GM19455 (cell line): ENCODE data around the gene TNFRSF18.
"Not testable (repeated sequence)": the region's sequence is repeated elsewhere in the genome, so short reads cannot be mapped to it uniquely, and the experiment has no call there.

Experiments used
- ATAC-seq: cut with Tn5 transposase; IDR thresholded peaks from one replicate; pipeline ENCODE4 v1.9.1; 2021; ENCODE audit not compliant: unreplicated experiment

TNFRSF18 gene, protein sequence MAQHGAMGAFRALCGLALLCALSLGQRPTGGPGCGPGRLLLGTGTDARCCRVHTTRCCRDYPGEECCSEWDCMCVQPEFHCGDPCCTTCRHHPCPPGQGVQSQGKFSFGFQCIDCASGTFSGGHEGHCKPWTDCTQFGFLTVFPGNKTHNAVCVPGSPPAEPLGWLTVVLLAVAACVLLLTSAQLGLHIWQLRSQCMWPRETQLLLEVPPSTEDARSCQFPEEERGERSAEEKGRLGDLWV

DNA sequence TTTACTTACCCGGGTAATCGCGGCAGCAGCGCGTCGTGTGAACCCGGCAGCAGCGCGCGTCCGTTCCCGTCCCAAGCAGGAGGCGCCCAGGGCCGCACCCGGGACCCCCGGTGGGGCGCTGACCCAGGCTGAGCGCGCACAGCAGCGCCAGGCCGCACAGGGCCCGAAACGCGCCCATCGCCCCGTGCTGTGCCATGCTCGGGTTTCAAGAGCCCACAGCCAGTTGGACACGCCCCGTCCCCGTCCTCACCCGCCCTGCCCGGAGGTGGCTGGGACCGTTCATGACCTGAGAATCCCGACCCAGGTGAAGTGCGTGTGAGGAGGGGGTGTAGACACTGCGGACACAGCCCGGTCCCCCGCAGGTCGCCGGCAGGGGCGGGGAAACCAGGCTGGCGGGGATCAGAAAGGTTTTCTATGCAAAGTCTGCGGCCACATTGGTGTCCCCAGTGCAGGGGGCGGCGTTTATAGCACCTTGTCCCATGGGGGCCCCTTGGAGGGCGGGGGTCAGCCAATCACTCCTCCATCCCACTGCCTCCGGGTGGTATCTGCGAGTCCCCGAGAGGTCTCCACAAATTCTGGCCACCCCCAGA, at the start of gene TNFRSF18:
TSS of gene TNFRSF18 (minus strand) at position 217 of the 590 bp plus-strand sequence. CDS start at position 196, 21 bp downstream.
- no peak for ATAC-seq

DNA sequence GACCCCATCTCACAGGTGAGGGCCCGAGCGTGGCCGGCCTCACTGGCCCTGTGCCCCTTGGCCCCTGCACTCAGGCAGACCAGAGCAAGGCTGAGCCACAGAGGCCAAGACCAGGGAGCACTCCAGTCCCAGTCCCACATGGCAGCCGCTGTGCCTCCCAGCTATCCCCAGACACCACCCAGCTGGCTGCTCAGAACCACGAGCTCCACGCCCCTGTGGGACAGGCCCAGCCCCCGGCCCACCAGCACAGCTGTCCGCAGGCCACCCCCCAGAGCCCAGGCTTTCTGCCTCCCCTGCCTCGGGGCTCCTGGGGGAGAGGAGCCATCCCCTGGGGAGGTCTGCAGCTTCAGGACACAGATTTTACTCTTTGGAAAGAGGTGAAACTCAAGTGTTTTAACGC, 49.2 kb upstream of the TNFRSF18 start:
- no peak for ATAC-seq

DNA sequence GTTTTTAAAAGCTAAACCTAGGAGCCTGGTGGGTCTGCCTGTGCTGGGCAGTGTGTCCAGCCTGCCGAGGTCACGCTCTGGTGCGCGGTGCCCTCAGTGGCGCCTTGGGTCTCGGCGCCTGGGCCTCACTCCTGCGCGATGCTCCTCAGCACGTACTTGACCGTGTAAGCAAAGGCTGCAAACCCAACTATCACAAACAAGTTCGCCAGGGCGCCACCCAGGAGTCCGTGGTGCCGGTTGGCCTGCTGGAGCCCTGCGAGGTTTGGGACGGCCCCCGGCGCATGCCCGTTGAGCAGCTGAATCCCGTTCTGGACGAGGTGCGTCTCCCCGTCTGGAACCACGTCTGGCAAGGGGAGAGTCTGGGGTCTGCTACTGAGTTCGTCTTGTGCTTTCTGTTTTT, 48.7 kb upstream of the TNFRSF18 start:
- no peak for ATAC-seq

DNA sequence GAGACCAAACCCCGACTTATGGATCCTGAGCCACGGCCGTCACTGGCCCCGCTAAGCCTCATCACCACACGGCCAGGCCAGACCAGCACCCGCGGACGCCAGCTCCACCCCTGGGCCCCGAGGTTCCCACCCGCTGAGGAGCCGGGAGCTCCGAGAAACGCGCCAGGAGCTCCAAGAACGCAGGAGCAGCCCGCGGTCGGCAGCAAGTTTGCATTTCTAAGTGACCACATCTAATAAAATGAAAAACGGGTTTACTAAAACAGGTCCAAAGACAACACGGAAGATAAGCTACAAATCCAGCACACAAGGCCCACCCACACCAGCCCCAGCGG, 48.2 kb upstream of the TNFRSF18 start:
- ATAC-seq = no peak

DNA sequence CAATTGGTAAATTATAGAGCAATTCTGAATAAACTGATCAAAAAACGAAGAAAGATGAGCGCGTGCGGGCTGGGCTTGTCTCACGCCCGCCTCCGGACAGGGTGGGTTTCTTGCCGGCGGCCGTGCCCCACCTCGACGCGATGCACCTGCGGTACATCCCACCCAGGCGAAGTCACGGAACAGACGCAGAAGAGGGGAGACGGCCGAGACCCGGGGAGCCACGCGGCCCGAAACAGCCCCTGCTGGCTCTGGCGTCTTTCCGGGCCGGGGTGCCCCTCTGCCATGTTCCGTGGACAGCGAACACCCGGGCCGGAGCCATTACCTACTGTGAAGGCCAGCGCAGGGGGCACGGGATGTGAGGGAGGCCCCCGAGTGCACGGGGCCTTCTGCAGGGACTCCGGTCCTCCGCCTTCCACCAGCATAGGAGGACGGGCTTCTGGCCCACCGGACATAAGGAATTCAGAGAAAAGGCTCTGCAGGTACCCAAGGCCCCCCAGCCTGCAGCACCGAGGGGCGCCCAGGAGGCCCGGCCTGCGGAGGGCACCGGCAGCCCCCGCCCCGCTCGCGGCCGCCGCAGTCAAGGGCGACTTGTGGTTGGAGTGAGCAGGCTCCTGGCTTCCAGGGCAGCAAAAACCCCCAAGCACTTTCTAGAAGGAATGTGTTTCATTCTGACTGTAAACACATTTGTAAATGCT, 47.7 kb upstream of the TNFRSF18 start:
- no peak for ATAC-seq

DNA sequence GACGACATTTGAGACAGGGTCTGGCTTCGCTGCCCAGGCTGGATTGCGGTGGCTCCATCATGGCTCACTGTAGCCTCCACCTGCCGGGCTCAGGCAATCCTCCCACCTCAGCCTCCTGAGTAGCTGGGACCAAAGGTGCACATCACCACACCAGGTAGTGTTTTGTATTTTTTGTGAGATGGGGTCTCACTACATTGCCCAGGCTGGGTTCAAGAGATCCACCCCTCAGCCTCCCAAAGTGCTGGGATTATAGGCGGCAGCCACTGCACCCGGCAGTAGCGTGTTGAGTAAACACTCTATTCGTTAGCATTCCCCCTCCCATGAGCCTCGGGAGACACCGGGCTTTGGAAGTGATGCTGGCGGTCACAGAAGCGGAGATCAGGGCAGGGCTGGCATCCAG, 46.9 kb upstream of the TNFRSF18 start:
- no peak for ATAC-seq

DNA sequence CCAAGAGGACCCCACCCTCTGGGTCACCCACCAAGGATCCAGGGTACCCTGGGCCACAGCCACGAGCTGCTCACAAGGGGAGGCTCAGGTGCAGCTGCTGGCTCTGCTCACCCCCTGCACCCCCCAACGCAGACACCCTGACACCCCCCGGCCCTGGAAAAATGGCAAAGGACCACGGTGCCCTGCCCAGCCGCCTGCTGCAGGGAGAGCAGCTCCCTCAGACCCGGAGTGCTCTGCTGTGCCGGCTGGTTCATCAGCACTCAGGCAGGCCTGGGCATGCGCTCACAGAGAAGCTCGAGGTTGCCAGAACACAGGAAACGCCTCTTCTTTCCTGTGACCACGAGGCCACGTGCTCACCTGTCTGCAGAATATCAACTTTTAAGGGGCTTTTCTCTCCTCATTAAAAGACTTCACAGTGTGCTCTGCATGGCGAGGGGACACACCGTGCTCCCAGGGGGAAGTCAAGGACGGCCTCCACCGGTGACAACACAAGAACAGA, 44.4 kb upstream of the TNFRSF18 start:
- ATAC-seq = no peak

DNA sequence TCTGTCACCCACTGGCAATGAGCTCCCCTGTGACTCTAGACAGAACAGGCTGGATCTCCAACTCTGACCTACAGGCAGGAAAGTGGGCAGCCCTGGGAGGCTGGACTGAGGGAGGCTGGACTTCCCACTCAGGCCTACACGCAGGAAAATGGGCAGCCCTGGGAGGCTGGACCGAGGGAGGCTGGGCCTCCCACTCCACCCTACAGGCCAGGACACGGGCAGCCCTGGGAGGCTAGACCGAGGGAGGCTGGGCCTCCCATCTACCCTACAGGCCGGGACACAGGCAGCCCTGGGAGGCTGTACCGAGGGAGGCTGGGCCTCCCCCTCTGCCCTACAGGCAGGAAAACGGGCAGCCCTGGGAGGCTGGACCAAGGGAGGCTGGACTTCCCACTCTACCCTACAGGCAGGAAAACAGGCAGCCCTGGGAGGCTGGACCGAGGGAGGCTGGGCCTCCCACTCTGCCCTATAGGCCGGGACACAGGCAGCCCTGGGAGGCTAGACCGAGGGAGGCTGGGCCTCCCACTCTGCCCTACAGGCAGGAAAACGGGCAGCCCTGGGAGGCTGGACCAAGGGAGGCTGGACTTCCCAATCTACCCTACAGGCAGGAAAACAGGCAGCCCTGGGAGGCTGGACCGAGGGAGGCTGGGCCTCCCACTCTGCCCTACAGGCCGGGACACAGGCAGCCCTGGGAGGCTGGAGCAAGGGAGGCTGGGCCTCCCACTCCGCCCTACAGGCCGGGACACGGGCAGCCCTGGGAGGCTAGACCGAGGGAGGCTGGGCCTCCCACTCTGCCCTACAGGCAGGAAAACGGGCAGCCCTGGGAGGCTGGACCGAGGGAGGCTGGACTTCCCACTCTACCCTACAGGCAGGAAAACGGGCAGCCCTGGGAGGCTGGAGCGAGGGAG, 41.9 kb upstream of the TNFRSF18 start:
- not testable (repeated sequence) for ATAC-seq

DNA sequence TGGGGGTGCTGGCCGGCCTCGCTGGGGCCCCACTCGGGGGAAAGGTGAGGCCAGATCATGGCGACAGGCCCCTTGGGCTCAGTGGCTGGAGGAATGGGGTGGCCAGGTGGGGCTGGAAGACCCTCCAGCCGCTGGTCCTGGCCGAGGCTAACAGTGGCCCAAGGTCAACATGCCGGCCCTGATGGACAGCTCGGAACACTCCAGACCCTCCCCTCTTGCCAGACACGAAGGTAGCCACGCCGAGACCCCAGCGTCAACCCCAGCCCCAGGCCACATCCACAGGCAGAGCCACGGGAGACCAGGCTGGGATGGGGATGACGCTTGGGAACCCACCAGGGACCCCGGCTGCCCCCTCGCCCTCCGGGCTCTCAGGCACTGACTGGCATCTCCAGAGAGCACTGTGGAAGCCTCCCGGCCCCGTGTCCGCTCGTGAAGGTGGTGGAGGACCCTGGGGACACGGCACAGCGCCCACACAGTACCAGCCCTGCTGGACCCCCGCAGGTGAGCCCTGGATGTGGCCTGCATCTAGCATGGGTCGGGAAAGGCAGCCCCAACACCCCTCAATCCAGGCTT, 41.0 kb upstream of the TNFRSF18 start:
- no peak for ATAC-seq

DNA sequence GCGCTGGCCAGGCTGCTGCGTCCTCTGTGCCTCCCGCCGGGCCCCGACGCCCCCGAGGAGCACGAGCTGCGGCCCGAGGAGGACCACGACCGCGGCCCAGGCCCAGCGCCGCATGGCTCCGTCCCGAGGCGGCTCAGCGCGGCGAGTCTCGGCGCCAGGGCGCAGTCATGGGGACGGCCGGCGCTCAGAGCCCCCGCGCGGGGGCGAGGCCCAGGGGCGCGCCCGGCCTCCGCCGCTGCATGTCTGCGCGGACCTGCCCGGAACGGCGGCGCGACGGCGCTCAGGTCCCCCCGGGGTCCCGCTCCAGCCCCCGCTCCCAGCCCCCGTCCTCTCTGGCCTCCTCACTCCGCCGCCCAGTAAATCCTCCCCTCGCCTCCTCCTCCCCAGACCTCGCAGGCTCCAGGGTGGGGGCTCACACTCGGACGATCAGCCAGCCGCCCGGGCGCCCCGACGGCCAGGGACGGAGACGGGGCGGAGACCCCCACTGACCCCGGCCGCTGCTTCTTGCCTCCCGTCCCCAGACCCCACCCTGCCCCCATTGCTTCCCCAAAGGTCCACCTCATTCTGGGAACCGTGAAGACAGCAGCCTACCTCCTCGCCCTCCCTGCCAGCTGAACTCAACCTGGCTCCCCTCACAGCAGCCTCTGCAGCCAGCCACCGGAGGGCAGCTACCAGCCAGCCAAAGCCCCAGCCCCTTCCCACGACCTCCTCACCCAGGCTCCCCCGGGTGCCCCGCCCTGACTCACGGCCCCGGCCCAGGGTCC, 40.4 kb upstream of the TNFRSF18 start, which contains the start of gene C1QTNF12:
TSS of gene C1QTNF12 (minus strand) at position 146 of the 764 bp plus-strand sequence. CDS start at position 114, 32 bp downstream.
- ATAC-seq = no peak

DNA sequence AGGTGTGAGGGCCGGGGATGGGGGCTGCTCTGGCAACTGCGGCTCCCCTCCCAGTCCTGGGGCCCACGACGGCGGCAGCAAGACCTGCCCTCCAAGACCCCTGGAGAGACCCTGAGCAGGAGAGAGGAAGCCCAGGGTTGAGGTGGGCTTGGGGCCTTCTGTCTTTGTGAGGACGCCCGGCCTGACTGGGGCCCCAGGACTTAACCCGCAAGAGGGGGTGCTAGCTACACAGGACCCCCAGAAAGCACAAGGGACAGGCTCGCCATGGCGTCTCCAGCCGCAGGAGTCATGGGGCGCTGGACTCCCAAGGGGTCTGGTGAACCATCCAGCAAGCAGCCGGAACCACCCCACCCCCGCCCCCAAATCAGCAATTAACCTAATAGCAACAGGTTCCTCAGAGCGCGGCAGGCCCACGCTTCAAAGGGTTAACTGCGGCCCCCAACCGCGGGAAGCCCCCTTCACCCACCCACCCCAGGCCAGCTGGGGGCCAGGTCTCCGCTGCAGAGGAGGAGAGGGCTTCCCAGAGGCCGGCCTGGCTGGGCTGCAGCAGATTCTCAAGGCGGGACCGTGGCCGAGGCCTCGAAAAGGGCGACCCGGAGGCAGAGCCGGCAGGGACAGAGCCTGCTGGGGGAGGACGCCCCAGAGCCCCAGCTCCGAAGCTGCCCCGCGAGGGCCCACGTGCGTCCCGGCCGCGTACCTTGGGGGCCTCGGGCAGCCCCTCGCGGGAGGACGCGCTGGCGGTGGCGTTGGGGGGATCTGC, 39.6 kb upstream of the TNFRSF18 start:
- no peak for ATAC-seq

DNA sequence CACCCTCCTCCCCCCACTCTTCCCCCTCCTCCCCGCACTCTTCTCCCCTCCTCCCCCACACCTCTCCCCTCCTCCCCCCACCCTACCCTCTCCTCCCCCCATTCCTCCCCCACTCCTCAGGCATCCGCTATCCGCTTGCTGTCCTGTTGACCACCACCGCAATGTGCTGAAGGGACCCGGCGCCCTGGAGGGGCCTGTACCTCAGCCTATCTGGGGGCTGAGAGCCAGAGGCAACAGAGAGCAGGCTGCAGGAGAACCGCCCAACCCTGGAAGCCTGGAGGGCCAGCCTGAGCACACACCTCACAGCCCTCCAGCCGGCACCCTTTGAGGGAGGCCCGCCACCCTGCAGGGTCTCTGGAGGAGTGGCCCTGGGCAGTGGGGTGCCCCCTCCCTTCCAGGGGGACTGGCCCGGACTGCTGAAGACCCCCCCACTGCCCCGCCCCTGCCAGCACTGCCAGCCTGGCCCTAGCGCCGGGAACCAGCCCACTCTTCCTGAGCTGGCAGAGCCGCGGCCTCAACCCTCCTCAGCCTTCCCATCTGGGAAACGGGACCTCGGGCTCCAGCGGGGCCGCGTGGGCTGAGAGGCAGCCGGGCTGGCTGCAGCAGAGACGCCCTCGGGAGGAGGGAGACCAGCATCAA, 38.9 kb upstream of the TNFRSF18 start:
- no peak for ATAC-seq

DNA sequence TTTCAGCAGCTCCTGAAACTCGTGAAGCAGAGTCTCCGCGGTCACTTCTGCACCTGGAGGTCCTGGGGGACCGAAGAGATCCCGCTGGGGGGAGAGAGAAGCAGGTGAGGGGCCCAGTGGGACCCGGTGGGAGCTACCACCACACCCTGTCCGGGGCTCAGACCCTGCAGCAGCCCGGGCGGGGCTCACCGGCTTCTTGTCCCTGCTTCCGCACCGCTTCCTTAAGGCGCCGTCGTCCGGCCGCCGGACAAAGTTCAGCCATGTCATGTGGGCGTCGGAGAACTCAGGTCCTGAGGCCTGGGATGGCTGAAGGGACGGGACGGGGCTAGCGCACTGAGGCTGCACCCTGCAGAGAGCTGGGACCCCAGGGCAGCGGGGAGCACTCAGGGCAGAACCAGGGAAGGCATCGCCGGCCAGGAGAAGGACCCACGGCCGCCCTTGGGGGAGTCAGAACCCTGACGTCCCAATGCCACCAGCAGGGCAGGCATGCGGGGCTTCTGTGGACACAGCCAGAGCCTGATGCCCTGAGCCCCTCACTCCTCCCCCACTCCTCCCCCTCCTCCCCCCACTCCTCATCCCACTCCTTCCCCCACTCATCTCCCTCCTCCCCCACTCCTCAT, 37.9 kb upstream of the TNFRSF18 start:
- no peak for ATAC-seq

DNA sequence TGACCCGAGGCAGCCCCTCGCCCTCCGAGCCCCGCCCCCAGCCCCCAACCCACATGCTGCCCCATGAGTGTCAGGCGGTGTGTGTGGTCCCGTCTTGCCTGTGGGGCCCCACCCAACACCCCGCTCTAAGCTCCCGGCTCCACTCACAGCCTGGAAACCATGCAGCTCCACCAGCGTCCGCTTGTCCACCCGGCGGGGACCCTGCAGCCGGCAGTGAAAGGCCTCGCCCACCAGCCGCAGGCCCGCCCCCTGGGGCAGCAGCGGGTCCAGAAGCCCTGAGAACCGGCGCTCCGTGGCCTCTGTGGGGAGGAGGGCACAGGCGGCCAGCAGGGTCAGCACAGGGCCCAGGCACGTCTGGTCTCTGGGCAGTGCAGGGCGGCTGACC, 37.4 kb upstream of the TNFRSF18 start:
- ATAC-seq = no peak

DNA sequence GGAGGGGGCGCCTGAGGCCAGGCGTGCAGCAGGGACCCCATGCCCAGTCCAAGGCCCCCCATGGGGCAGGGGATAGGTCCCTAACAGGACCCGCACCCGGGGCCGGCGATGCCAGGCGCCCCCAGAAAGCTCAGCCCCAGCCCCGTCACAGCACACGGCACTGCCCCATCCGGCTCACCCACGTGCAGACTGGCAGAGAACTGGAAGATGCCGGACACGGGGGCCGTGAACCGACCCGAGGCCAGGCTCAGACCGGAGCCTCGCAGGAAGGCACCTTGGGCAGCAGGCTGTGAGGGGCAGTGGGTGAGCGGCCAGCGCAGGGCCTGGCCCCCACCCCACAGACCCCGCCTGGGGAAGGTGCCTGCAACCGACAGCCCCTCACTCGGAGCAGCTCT, 36.9 kb upstream of the TNFRSF18 start:
- ATAC-seq = no peak

DNA sequence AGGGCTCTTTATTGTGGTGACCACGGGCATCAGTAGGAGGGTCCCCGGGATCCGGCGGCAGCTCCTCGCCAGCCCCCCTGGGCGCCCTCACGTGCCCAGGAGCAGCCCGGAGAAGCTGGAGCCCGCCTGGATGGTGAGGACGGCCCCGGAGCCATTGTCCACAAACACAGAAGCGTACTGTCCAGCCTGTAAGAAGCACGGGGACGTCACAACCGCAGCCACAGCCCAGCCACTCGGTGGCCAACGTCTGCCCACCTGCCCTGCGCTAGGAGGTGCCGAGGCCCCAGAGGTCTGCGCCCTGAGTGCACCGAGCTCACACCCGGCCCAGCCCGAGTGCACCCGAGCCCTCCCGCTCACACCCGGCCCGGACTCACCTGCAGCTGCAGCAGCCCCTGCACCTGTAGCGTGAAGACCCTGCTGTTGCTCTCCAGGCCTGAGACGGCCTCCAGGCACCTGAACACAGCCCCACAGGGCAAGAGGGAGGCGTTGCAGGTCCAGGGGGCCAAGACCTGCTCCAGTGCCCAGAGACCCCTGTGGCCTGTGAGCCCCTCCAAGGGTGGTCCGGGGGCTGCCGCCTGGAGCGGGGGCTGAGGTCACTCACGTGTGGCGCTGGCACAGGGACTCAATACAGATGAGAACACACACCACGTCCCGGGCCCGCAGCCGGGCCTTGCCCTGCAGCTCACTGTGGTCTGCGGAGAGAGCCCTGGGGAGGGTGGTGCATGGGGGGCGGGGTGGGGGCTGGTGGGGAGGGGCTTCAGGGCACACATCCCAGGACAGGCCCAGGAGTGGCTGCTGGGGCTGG, 36.3 kb upstream of the TNFRSF18 start:
- ATAC-seq = no peak

DNA sequence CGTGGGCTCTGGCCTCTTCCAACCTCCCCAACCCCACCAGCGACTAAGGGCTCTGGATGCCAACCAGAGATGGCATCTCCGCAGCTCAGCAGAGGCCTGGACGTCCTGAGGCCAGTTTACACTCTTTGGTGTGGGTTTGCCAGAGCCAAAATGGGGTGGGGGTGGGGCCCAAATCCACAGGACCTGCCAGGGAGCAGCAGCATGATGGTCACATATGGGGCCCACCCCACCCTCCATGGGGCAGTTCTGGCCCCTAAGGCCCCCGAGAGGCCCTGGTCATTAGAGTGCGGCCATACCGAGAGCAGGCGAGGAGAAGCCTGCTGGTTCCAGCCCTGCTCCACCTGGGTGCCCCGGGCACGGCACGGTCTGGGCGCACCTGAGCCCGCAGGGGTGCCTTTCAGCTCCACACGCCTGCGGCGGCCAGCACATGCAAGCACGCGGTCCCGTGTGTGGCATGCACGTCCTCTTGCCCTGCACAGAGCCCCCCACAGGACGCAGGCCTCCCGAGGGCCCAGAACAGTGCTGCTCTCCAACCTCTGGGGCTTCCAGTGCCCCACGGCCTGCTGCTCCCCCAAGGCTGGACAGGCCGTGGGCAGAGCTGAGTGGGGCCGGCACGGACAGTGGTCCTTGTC, 35.3 kb upstream of the TNFRSF18 start:
- no peak for ATAC-seq
